Effector memory CD4-positive, alpha-beta T cell (primary cell): ENCODE results near the gene MICA.
"Not testable (repeated sequence)": the region's sequence is repeated elsewhere in the genome, so short reads cannot be mapped to it uniquely, and the experiment has no call there.

Experiments used
- DNase-seq, 3 donors: peaks; one replicate each; pipeline ENCODE4 v3.0.0-alpha.2; 2020
- H3K27ac ChIP-seq: 2 replicates; pipeline ENCODE4 v1.7.0; 2013; ENCODE audit warnings: mild to moderate bottlenecking, low read length, moderate library complexity; ENCODE audit not compliant: insufficient read depth, poor library complexity, severe bottlenecking
- H3K27me3 ChIP-seq: replicated peaks from 2 replicates; pipeline ENCODE4 v1.7.0; 2013; ENCODE audit warnings: mild to moderate bottlenecking, low read length; ENCODE audit not compliant: insufficient read depth, control insufficient read depth, poor library complexity, severe bottlenecking
- H3K36me3 ChIP-seq: 2 replicates; pipeline ENCODE4 v1.7.0; 2013; ENCODE audit warnings: mild to moderate bottlenecking, low read length, moderate library complexity; ENCODE audit not compliant: control insufficient read depth, insufficient read depth
- H3K4me1 ChIP-seq: 2 replicates; pipeline ENCODE4 v1.7.0; 2013; ENCODE audit warnings: low read length, mild to moderate bottlenecking; ENCODE audit not compliant: control insufficient read depth, insufficient read depth, poor library complexity, severe bottlenecking
- H3K4me3 ChIP-seq: 2 replicates; pipeline ENCODE4 v1.7.0; 2013; ENCODE audit warnings: low read length, low read depth, mild to moderate bottlenecking; ENCODE audit not compliant: insufficient read depth, poor library complexity, severe bottlenecking
- H3K9me3 ChIP-seq: 2 replicates; pipeline ENCODE4 v1.7.0; 2013; ENCODE audit warnings: mild to moderate bottlenecking, low read length, moderate library complexity; ENCODE audit not compliant: control insufficient read depth

Gene MICA

DNA sequence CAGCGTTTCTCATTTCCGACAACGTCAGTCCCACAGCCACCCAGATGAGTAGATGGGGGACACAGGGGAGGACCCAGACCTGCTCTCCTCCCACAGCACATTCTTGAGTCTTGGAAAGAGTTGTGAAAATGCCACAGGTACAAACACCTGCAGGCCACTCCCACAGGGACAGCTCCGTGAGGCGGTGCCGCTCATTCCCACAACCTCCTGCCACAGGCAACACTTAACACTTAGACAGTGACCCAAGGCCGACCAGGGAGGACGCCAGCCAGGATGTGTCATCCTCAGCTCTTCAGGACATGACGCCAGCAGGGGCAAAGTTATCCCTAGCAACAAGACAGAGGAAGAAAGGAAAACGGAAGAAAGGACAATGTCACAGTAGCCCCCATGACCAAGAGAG is 23.5 kb upstream of the MICA start:
- DNase-seq: no peak
- Histone ChIP-seq H3K4me1 (no peaks in the 10 kb centered on the region), H3K27me3 (peaks cover 10% of the 10 kb centered on the region), H3K27ac (no peak overlapping the region), H3K4me3 (no peak overlapping the region), H3K36me3 (no peaks in the 10 kb centered on the region), H3K9me3 (no peaks in the 10 kb centered on the region)

DNA sequence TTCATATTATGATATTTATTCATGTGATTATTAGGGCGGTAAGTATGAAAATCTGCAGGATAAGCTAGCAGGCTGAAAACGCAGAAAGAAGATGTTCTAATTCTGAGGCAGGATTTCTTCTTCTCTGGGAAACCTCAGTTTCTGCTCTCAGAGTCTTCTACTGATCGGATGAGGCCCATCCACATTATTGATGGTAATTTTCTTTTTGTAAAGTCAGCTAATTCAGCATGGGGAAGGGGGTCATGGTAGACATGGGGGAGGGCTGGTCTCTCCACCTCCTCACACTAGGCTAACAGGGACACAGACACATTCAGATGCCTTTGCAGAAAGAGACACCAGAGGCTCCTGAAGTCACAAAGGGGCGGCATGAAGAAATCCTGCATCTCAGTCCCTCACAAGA is 21.7 kb upstream of the MICA start:
- no peaks in the 10 kb centered on the region for H3K9me3 ChIP-seq
- H3K4me3 ChIP-seq: no peak overlapping the region
- H3K4me1 ChIP-seq: no peaks in the 10 kb centered on the region
- H3K27ac ChIP-seq: no peak overlapping the region
- no peaks in the 10 kb centered on the region for H3K36me3 ChIP-seq
- DNase-seq: no peak
- peaks cover 9% of the 10 kb centered on the region for H3K27me3 ChIP-seq

DNA sequence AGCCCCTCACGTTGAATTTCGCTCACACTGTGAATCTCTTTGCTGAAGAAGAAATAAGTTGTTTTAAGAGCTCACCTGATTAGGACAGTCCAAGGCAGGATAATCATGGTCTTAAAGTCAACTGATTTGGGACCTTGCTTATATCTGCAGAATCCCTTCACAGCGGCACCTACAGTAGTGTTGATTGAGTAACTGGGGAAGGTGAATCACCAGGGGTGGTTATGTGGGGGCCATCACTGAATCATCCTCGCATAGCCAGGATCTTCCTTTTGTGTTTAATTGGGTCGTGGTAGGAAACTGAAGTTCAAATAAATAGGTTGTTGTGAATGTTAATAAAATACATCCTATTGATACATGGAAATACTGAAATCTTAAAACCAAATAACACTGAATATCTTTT is 20.2 kb upstream of the MICA start:
- no peak for DNase-seq
- H3K27ac ChIP-seq: no peak overlapping the region
- H3K36me3 ChIP-seq: no peaks in the 10 kb centered on the region
- no peaks in the 10 kb centered on the region for H3K9me3 ChIP-seq
- no peaks in the 10 kb centered on the region for H3K4me1 ChIP-seq
- H3K27me3 ChIP-seq: peaks cover 4% of the 10 kb centered on the region
- no peak overlapping the region for H3K4me3 ChIP-seq

DNA sequence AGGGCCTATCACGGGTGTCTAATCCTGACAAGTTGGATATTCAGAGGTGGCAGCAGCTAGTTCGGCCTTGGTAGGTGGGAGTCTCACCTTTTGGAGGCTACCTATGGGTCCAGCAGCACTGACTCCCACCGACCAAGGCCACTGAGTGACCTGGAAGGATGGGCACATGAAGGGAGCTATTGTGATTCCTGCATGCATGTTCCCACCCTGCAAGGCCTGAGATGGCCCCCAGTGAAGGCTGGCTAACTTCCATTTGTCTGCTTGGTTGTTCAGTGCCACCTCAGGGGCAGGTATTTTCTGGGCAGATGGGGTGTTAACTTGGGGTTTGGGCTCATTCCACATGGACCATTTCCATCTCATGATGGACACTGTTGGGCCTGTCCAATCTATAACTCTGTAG is 18.4 kb upstream of the MICA start:
- H3K4me1 ChIP-seq: no peaks in the 10 kb centered on the region
- H3K9me3 ChIP-seq: no peaks in the 10 kb centered on the region
- H3K4me3 ChIP-seq: no peak overlapping the region
- H3K36me3 ChIP-seq: no peaks in the 10 kb centered on the region
- no peak for DNase-seq
- no peak overlapping the region for H3K27ac ChIP-seq
- no peaks in the 10 kb centered on the region for H3K27me3 ChIP-seq

DNA sequence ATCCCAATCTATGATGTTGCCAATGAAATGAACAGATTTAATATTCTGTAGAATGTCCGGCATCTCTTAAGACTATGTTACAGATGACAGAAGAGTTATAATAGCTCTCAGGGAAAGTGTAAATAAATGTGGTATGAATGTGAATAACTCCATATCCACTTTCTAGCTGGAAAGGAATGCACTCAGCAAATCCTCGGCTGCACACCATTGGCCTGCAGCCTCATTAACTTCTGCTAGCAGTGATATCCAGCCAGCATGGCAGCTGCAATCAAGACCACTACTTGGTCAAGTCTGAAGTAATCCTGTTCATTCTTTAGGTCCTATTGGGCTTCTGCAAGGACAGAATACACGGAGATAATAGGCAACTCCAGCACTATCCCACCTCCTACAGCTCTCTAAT is 17.3 kb upstream of the MICA start:
- Histone ChIP-seq H3K4me1 (no peaks in the 10 kb centered on the region), H3K27me3 (no peaks in the 10 kb centered on the region), H3K4me3 (no peak overlapping the region), H3K36me3 (no peaks in the 10 kb centered on the region), H3K9me3 (no peaks in the 10 kb centered on the region), H3K27ac (no peak overlapping the region)
- DNase-seq: no peak

DNA sequence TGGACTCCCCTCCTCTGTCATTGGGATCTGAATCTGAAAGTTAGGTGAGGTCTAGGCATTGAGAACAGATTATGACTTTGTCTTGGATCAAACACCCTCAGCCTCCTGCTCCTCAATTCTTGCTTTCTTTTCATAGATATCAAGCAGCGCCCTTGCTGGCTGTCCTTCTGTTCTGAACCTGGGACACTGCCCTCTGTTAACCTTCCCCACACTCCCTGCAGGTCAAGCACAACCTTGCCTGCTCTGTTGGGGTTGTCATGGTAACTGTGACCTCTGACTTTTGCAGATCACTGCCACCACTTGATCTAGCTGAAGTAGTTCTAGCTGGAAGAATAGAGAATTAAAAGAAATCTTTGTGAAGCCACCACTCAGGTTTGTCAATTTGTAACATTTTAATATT is 16.4 kb upstream of the MICA start:
- Histone ChIP-seq H3K4me3 (no peak overlapping the region), H3K27ac (no peak overlapping the region), H3K36me3 (no peaks in the 10 kb centered on the region), H3K27me3 (no peaks in the 10 kb centered on the region), H3K9me3 (no peaks in the 10 kb centered on the region), H3K4me1 (no peaks in the 10 kb centered on the region)
- DNase-seq: no peak

DNA sequence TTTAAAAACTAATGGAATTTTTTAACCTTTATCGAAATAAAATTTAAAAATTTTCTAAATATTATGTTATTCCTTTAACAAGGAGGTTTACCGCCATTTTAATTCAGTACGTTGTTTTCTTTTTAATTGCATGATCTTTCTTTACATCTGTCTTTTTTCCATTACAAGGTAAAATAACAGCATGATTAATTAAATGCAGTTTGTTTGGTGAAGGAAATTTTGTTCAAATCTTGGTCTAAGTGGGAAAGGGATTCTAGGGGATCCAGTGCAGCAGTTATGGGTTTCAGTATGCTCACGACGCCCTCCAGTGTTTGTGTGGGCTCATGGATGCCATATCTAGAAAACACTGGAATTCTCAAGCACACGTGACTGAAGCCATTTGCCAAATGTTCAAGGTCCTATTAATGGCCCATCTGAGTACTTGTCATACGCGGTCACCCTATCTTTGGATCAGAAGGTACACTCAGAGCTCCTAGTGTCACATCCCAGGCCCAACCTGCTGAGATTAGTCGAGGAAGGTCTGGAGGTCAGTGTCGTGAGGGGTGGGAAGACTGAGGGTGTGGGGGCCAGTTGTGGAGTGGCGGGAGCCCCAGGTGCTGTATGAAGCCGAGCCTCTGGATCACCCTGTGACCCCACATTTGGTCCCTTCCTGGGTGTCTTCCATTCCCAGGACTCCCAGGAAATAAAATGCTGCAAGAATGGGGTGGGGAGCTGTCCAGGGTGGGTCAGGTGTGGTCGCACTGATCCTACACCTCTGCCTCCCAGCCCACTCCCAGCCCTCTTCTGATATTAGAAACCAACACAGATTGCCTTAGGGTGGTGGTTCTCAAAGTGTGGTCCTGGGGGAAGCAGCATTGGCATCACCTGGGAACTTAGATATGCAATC is 14.2 kb upstream of the MICA start:
- not testable (repeated sequence) for H3K36me3 ChIP-seq, H3K9me3 ChIP-seq, H3K4me1 ChIP-seq, H3K27ac ChIP-seq, DNase-seq, H3K4me3 ChIP-seq, H3K27me3 ChIP-seq

DNA sequence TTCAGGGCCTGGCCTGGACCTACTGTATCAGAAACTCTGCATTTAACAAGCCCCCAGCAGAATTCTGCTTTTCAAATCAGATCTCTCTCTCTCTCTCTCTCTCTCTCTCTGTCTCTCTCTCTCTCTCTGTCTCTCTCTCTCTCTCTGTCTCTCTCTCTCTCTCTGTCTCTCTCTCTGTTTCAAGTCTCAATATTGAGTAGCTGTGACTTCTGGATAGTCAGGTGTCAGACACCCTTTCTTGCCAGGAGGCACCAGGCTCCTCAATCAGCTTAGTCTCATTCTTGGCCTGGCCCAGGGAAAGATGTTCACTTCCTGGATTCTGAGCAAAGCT is 13.6 kb upstream of the MICA start:
- not testable (repeated sequence) for H3K36me3 ChIP-seq, H3K27ac ChIP-seq, H3K9me3 ChIP-seq, H3K4me3 ChIP-seq, H3K27me3 ChIP-seq, H3K4me1 ChIP-seq, DNase-seq

DNA sequence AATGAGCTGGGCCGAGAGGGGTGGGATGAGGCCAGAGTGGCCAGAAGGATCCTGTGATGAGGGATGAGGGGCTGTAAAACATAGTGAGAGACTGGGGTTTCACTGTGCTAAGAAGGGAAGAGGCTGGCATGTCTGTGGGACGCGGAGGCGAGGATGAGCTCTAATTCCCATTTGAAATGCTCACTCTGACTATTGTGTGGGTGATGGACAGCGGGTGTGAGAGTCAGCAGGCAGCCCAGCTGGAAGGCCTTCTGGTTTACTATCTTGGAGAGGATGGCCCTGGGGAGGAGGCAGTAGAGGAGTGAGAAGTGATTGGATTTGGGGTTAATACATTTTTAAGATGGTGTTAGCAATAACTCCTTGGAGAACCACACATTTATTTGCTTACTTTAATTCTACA is 9.5 kb upstream of the MICA start:
- Histone ChIP-seq H3K4me1 (no peaks in the 10 kb centered on the region), H3K9me3 (no peaks in the 10 kb centered on the region), H3K27ac (no peak overlapping the region), H3K4me3 (no peak overlapping the region), H3K27me3 (no peaks in the 10 kb centered on the region), H3K36me3 (no peaks in the 10 kb centered on the region)
- DNase-seq: no peak

DNA sequence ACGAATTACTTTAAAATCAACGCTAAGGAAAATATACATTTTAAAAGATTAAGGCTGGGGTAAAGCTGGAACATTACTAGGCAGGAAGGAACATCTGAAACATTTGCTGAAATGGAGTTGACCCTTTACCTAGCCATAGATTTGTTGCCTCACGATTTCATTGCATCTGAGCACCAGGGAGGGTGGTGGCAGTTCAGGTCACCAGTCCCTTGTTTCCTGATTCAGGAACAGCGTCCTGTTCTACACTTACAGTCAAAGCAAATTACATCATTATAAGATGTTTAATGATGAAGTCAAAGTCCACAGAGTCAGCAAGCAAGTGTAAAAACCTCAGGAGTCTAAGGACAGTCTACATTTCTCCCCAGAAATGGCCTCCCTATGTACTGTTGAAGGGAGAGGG is 9.0 kb upstream of the MICA start:
- no peak overlapping the region for H3K4me3 ChIP-seq

More for the DNA sequence above, 9.0 kb upstream of the MICA start:
- Histone ChIP-seq H3K27me3 (no peaks in the 10 kb centered on the region), H3K9me3 (no peaks in the 10 kb centered on the region), H3K4me1 (no peaks in the 10 kb centered on the region), H3K27ac (no peak overlapping the region), H3K36me3 (no peaks in the 10 kb centered on the region)
- no peak for DNase-seq
